ENCODE results near the gene CNTN4. TPM values are rescaled to one million over a fixed set of nuclear protein-coding genes. Genes with fewer than 3 reads are reported as not detected.

CNTN4 gene
- total RNA-seq, 1 experiment from 2014 or later = 1.6 TPM

GRCh38 chr3:2731843-2732242 lies 633.2 kb downstream of the CNTN4 start:
- Histone ChIP-seq H2BK12ac (ENCODE audit: insufficient read length, low read depth, low read length) (no peak overlapping the region), H3K4me1 (ENCODE audit: insufficient read depth, low read length) (no peaks in the 10 kb centered on the region; the same call in 1 of the 2 replicates), H2AK5ac (ENCODE audit: insufficient read length, low read length) (no peak overlapping the region), H3K27me3 (ENCODE audit: insufficient read depth, low read length) (no peaks in the 10 kb centered on the region), H3K79me1 (ENCODE audit: insufficient read depth, low read depth, low read length, poor library complexity, severe bottlenecking) (no peaks in the 10 kb centered on the region), H3K27ac (ENCODE audit: insufficient read length, low read depth, low read length) (no peak overlapping the region), H3K4me2 (ENCODE audit: insufficient read depth, insufficient read length, low read length) (no peak overlapping the region), H3K23me2 (ENCODE audit: insufficient read length, low read depth, low read length, poor library complexity, severe bottlenecking) (no peaks in the 10 kb centered on the region), H3K23ac (ENCODE audit: insufficient read length, low read depth, low read length) (no peak overlapping the region), H3K14ac (ENCODE audit: insufficient read depth, low read length) (no peak overlapping the region), H2AFZ (ENCODE audit: low read length) (no peak overlapping the region), H3K56ac (ENCODE audit: insufficient read length, low read depth, low read length) (no peak overlapping the region), H2BK20ac (ENCODE audit: low read depth, low read length, poor library complexity, severe bottlenecking) (no peak overlapping the region), H3K4ac (ENCODE audit: low read depth, low read length) (no peak overlapping the region), H4K20me1 (ENCODE audit: control insufficient read depth, insufficient read depth, insufficient read length) (no peaks in the 10 kb centered on the region), H2BK15ac (ENCODE audit: low read depth, low read length) (no peak overlapping the region), H3K9ac (ENCODE audit: extremely low read depth, insufficient read length, low read length) (no peak overlapping the region), H2BK5ac (ENCODE audit: insufficient read length, low read length) (no peak overlapping the region), H3K18ac (ENCODE audit: insufficient read length, low read depth, low read length) (no peak overlapping the region), H4K5ac (ENCODE audit: insufficient read length, low read depth, low read length) (no peak overlapping the region), H3K79me2 (ENCODE audit: insufficient read depth, low read length) (no peaks in the 10 kb centered on the region), H2BK120ac (ENCODE audit: low read depth, low read length, poor library complexity, severe bottlenecking) (no peak overlapping the region), H3K9me3 (ENCODE audit: control insufficient read depth, low read depth, low read length) (no peaks in the 10 kb centered on the region), H4K8ac (replicated peaks; ENCODE audit: insufficient read length, low read depth, low read length) (no peak overlapping the region), H4K91ac (ENCODE audit: insufficient read length, low read depth, low read length) (no peak overlapping the region), H3T11ph (ENCODE audit: low read length) (no peak overlapping the region)
- Mint-ChIP-seq H3K9me3 (no peaks in the 10 kb centered on the region), H3K27me3 (ENCODE audit: low read depth) (no peaks in the 10 kb centered on the region), H3K4me3 (no peak overlapping the region), H3K4me1 (peaks cover 6 to 8% of the 10 kb centered on the region in 2 experiments), H3K36me3 (ENCODE audit: insufficient read depth in 1 of 3, low read depth in 3 of 3) (no peaks in the 10 kb centered on the region), H3K27ac (no peak overlapping the region)
- WGBS (ENCODE audit: extremely low coverage, insufficient read length, low lambda C conversion rate) = no CpG with 5 or more reads among the region's 2 CpGs
- TF ChIP-seq CTCF (conservative IDR thresholded peaks at IDR 0.05) = no peak
- no peak for DNase-seq

Data from H9 (cell line).